ENCODE data around the gene KMO.

The KMO gene

DNA sequence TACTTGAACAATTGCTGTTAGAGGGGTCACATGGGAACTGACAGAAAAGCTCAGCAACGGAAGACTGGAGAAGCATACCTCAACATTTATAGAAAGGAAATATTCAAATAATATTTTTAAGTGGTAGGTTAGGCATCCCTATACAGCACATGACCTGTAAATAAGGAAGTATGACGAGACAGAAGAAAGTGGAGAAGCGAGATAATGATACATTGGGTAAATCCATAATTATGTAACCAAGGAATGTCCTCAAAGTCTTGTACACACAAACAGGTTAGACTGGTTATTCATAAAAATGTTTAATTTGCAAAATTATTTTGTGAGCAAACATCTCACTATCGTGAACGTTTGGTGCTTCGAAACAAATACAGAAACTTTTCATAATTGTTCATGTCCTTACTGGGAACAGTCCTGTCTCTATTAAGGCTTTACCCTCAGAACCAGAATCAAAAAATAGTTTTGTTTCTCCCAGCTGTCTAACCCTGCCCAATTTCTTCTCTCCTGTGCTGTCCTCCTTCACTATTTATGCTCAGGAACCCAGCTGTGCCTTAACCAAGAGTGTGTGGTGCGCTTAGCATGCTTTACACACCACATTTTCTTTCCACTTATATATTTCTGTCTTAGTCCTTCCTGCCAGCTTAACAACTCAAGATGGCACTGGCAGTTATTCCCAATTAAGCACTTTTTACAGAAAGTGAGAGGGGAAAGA is 10.2 kb downstream of the KMO start:
- no peak for DNase-seq (ENCODE audit: low read depth)

DNA sequence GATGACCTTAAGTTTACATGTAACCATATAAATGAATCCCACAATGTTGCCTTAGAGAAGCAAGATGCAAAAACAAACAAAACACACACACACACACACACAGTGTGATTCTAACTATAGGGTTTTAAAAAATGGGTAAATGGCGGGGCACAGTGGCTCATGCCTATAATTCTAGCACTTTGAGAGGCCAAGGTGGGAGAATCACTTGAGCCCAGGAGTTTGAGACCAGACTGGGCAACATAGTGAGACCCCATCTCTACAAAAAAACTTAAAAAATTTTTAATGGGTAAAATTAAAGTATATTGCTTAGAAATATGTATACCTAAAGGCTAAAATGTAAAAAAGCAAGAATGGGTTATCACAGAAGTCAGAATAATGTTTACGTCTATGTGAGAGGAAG is 15.8 kb downstream of the KMO start:
- no peak for DNase-seq (ENCODE audit: low read depth)

DNA sequence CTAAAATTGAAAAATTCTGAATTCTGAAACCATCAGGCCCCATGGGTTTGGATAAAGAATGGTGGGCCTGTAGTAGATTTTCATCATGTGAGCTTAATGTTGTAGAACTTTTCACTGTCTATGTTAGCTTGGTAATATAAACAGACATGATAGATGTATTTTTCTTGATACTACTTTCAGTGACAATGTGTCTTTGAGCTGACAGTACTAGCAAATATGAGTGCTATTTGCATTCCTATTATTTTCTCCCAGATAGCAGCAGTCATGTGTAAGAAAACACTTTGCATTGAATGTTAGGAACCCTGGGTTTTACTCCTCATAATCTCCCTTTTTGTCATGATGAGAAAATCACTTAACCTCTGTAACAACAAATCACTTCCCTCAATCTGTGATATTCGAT is 18.1 kb downstream of the KMO start:
- no peak for DNase-seq (ENCODE audit: low read depth)

DNA sequence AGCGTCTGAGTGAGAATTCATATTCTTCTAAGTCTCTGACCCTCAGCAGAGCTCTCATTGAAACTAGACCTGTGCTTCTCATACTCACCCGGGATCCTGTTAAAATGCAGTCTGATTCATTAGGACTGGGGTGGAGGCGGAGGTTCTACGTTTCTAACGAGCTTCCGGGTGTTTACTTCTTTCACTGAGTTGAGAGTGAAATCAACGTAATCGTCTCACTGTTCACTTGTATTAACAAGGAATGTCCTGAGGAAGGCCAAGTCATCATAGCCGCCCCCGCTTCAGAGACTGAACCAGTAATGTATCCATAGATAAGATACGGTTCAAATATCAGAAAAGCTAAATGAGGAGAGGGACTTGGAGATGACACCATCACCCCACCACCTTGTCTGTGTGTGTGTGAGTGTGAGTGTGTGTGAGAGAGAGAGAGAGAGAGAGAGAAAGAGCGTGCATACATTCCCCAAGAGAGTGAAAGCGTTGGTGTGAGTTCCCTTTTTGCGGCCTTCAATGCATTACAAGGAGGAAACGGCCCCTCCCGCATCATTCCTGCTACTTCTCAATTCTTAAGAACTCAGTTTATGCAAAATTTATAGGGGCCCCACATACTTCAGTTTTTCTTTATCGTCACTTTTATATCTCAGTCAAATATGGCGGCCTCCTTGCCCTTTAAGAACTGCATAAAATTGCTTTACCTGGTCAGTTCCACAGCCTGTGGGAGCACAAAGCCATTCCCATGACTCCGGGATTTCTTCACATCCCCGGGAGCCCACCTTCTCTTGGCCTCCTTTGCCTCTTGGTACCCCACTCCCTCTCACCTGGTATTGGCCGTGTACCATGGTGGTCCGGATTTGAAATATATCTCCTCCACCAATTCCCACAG is 19.8 kb downstream of the KMO start:
- DNase-seq (ENCODE audit: low read depth) = no peak

DNA sequence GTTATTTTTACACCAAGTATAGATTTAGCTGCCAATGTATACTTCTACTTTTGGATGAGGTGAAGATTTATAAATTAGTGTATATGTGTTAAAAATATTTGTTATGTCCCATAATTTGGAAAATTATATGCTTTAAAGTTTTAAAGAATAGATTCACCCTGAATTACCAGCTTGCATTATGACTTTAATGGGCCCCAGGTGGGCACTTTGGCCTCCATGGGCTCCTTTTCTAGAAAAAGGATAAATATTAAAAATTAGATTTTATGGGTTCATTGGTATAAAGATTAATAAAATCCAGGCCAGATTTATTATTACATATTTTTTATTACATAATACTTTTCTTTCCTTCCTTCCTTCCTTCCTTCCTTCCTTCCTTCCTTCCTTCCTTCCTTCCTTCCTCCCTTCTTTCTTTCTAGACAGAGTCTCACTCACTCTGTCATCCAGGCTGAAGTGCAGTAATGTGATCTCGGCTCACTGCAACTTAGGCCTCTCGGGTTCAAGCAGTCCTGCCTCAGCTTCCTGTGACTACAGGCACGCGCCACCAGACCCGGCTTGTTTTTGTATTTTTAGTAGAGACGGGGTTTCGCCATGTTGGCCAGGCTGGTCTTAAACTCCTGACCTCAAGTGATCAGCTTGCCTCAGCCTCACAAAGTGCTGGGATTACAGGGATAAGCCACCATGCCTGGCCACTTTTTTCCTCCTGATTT is 21.9 kb downstream of the KMO start:
- DNase-seq (ENCODE audit: low read depth) = no peak

DNA sequence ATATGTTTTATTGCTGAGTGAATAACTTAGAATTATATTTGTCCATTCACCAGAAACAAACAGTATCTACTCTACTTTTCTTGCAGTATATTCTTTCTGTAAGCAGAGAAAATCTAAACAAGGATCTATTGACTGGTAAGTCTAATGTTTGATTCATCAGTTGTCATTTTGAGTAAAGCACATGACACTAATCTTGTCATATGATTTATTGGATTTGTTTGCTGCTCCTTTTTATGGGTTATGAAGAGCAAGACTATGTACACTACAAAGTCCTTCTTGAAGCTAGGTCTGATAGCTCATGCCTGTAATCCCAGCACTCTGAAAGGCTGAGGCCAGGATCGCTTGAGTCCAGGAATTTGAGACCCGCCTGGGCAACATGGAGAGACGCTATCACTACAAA is 23.3 kb downstream of the KMO start:
- DNase-seq (ENCODE audit: low read depth) = no peak

DNA sequence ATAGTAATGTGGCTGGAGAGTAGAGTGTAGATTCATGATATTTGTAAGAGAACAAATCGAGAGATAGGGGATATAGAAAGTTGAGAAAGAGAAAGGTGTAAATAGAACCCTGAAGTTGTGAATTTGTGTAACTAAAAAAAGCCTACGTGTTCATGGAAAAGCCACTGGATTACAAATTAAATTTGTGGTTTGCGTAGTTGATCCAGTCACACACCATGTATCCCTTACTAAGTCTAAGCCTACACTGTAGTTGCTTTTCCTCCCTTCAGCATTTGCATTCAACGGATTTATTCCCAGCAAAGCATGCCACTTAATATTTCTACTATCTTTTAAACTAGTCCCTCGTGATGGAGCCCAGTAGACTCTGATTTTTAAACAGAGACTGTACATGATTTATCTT is 24.9 kb downstream of the KMO start:
- DNase-seq (ENCODE audit: low read depth) = no peak

DNA sequence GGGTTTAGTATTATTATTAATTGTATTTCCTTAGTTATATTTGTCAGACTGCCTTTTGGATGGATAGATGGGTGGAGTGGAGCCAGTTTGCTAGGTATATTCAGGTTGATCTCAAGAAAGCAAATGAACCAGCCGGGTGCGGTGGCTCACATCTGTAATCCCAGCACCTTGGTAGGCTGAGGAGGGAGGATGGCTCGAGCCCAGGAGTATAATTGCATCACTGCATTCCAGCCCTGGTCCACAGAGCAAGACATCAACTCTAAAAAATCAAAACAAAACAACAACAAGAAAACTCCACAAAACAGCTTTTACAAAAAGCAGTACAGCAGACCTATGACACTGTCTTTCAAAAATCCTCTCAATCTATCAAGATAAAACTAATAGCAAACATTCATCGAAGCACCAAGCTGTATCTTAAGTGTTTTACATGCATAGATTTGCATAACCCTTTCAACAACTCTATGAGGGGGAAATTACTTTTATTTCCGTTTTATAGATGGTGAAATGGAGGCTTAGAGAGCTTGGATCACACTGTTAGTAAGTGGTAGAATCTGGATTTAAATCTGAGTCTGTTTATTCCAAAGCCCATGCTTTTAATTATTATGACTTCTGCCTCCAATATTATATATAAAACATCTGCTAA is 25.5 kb downstream of the KMO start:
- no peak for DNase-seq (ENCODE audit: low read depth)

DNA sequence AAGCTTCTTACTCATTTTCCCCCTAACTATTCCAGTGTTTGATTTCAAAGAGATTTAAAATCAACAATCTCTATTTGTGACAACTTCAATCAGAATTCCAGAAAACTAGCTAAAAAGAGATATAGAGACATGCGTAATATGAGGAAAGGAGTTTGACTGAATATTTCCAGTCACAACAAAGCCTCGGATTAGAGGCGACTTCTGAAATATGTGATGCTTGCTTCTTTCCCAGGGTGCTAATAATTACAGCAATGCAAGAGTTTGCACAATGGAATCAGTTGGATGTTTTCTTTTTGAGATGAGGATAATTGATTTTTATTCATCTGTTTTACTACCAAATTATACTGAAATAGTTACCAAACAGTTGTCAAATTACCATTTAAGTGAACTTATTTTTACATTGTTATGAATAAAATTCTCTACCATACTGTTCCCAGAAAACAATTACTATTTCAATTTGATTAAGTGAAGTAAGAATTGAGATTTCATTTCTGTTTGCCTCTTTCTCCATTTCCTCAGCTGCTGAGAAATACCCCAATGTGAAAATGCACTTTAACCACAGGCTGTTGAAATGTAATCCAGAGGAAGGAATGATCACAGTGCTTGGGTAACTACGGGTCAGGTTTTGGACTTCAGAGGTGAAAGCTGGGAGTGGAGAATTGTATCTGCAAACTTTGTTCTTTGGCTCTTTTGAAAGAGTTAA is 28.1 kb downstream of the KMO start:
- no peak for DNase-seq (ENCODE audit: low read depth)

DNA sequence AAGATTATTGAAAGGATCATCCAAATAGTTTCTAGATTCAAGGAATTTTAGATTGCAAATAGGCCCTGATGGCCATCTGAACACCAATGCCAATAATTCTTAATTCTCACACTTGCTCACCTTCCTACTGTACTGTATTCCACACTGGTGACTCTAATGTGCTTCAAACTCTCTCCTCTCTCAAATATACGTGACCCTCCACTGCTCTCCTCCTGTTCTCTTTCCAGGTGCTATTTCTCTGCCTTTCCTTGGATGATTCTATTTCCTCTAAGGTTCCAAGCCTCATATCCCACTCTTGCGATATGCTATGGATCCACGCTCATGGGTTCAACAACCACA is 28.6 kb downstream of the KMO start:
- no peak for DNase-seq (ENCODE audit: low read depth)

DNA sequence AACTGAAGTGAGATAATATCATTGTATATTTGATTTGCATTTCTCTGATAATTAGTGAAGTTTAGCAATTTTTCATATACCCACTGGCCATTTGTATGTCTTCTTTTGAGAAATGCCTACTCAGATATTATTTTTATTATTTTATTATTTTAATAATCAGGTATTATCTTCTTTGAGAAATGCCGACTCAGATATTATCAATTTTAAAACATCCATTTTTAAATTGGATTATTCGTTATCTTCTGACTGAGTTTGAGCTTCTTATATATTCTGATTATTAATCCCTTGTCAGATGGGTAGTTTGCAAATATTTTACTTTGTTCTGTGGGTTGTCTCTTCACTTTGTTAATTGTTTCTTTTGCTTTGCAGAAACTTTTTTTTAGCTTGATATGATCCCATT is 37.7 kb downstream of the KMO start:
- DNase-seq (ENCODE audit: low read depth) = no peak

DNA sequence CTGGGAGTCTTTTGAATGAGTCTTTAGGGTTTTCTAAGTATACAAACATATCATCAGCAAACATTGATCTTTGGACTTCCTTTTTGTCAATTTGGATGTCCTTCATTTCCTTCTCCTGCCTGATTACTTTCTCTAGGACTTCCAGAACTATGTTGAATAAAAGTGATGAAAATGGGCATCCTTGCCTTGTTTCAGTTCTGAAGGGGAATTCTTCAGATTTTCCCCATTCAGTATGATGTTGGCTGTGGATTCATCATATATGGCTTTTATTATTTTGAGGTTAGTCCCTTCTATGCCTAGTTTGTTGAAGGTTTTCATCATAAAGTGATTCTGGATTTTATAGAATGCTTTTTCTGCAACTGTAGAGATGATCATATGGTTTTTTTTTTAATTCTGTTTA is 42.0 kb downstream of the KMO start:
- DNase-seq (ENCODE audit: low read depth) = no peak

DNA sequence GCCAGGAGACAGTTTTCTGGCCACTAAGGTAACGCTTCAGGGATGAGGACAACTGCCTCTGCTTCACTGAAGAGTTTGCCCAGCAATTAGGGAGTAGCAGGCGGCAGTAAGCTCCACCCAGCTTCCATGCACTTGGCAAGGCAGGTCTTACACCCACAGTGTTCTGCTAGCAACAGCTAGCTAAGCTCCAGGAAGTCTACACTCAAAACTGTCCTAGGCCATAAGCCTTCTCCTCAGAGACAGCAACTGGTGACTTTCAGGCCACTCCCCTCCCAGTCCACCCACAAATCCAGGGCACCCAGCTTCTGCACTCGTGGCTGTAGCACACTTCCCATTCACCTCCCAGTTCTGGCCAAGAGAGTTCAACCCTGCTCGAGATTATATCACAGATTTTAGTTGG is 47.3 kb downstream of the KMO start:
- no peak for DNase-seq (ENCODE audit: low read depth)

DNA sequence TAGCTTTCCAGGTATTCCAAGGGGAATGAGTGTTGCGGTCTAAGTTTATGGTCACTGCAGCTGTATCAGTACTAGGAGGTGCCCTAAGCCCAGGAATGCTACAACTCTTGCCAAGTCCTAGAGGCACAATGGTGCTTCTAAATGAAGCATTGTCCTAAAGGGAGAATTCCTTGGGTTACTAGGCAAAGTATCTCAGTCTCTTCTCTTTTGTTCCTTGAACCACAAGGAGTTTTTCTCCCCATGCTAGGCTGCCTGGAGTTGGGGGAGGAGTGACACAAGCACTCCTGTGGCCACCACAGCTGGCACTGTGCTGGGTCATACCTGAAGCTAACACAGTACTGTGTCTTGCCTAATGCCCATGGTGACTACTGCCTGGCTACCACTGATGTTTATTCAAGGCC is 50.7 kb downstream of the KMO start:
- DNase-seq (ENCODE audit: low read depth) = no peak

DNA sequence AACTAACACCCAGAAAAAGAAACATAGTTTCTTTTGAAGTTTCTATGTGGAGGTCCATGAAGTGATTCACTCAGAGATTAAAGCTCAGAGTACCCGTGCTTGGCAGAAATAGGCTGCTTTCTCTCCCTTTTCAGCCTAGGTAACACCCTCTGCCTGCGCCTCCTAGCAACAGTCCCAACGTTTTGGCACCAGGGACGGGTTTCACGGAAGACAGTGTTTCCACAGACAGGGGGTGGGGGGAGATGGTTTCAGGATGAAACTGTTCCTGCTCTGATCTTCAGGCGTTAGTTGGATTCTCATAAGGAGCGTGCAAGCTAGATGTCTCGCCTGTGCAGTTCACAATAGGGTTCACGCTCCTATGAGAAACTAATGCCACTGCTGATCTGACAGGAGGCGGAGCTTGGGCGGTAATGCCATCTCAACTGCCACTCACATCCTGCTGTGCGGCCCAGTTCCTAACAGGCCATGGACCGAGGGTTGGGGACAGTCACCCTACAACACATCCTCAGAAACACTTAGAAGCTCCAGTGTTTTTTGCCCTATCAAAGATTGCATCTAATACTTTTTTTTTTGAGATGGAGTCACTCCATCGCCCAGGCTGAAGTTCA is 54.8 kb downstream of the KMO start:
- no peak for DNase-seq (ENCODE audit: low read depth)

DNA sequence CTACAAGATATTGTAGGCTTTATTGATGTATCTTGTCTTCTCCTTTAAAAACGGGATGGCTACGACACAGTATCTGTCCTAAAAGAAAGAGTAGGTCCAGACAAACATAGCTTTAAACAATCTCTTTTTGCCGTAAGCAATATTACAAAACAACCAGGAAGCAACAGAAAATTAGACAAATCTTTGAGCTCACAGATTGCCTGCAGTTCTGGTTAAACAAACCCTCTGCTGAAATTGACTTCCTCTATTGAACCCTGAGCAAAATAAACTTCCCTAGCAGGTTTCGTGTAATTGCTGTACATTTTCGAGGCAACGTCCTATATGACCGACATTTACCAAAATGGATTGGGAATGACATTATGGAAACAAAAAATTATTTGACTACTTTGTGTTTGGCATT is 57.3 kb downstream of the KMO start:
- no peak for DNase-seq (ENCODE audit: low read depth)

DNA sequence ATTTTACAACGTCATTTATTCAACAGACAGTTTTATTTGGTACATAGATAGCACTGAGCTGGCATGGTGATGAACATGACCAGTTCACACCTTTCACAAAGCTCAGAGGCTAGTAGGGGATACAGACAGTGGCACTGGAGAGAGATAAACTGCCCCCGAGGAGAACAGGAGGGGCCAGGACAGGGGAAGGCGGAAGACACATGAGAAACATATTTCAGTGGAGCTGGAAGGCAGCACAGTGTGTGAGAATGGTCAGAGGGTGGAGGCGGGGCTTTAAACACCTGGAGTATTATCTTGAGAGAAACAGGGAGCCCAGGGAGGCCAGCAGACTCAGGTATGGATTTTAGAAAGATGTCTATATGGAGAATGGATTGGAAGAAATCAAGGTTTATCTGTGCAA is 58.5 kb downstream of the KMO start:
- DNase-seq (ENCODE audit: low read depth) = no peak

DNA sequence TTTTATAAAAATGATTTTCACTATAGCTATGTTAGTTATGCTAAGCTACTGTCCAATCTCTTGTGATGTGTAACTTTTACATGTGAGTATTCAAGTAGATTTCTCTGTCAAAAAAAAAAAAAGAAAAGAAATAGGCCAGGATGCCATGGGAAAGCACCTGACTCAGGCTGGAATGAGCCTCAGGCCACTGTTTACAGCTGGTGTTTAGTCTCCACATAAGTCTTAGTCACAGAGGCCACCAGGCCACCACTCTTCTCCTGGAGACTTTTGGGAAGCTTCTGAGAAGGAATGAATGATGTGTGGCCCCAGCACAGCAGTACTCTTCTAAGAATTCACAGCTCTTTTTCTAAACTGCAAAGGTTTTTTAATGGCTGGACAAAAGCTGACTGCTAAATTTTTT is 59.1 kb downstream of the KMO start:
- DNase-seq (ENCODE audit: low read depth) = no peak

DNA sequence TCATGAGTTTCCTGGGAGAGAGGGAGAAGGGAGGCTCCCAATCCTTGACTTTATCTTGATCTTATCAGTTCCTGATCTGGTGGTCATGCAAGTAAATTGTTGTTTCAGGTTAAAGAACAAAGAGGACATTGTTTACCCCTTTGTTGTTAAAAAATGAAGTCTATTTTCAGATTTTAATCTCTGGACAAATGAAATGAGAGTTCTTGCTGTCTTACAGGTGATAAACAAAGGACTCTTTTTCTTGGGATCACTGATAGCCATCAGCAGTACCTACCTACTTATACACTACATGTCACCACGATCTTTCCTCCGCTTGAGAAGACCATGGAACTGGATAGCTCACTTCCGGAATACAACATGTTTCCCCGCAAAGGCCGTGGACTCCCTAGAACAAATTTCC is 59.6 kb downstream of the KMO start:
- no peak for DNase-seq (ENCODE audit: low read depth)

DNA sequence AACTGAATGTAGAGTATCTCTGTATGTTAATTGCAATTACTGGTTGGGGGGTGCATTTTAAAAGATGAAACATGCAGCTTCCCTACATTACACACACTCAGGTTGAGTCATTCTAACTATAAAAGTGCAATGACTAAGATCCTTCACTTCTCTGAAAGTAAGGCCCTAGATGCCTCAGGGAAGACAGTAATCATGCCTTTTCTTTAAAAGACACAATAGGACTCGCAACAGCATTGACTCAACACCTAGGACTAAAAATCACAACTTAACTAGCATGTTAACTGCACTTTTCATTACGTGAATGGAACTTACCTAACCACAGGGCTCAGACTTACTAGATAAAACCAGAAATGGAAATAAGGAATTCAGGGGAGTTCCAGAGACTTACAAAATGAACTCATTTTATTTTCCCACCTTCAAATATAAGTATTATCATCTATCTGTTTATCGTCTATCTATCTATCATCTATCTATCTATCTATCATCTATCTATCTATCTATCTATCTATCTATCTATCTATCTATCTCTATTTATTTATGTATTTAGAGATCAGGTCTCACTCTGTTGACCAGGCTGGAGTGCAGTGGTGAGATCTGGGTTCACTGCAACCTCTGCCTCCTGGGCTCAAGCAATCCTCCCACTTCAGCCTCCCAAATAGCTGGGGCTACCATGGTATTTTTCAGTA is 60.2 kb downstream of the KMO start:
- DNase-seq (ENCODE audit: low read depth) = no peak

DNA sequence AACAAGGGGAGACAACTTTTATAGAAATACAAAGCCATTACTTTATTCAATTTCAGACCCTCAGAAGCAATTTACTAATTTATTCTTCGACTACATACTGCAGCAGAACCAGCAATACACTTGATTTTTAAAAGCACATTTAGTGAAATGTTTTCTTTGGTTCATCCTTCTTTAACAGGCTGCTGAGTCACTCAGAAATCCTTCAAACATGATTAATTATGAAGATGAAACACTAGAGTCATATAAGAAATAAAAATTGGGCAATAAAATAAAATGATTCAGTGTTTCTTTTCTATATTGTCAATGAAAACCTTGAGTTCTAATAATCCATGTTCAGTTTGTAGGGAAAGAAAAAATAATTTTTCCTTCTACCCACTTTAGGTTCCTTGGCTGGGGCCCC is 61.0 kb downstream of the KMO start:
- no peak for DNase-seq (ENCODE audit: low read depth)
